SIG-M5 (cell line): ENCODE measurements around the gene ARHGAP15.

Experiments used
- DNase-seq: peaks from one replicate; lab custom pipeline; 2025; lab: John Stamatoyannopoulos, UW

The ARHGAP15 gene

GRCh38 chr2:143225931-143226330 lies 96.7 kb downstream of the ARHGAP15 start:
- no peak for DNase-seq

GRCh38 chr2:143226714-143227541 lies 97.7 kb downstream of the ARHGAP15 start:
- DNase-seq, result no peak

GRCh38 chr2:143229411-143229810 lies 100.2 kb downstream of the ARHGAP15 start:
- no peak for DNase-seq

GRCh38 chr2:143229952-143230351 lies 100.7 kb downstream of the ARHGAP15 start:
- no peak for DNase-seq

- no peak for DNase-seq
Measured at GRCh38 chr2:143230506-143231253, 101.5 kb downstream of the ARHGAP15 start.

- DNase-seq, result no peak
Measured at GRCh38 chr2:143231254-143231645, 102.0 kb downstream of the ARHGAP15 start.

GRCh38 chr2:143237146-143237777 lies 108.0 kb downstream of the ARHGAP15 start:
- no peak for DNase-seq

GRCh38 chr2:143241403-143242088 lies 112.3 kb downstream of the ARHGAP15 start:
- DNase-seq, result no peak

GRCh38 chr2:143246246-143246645 lies 117.0 kb downstream of the ARHGAP15 start:
- DNase-seq, result no peak

- no peak for DNase-seq
Measured at GRCh38 chr2:143246815-143247744, 117.9 kb downstream of the ARHGAP15 start.

- DNase-seq, result no peak
Measured at GRCh38 chr2:143248631-143249030, 119.4 kb downstream of the ARHGAP15 start.

- DNase-seq, result no peak
Measured at GRCh38 chr2:143251681-143252080, 122.5 kb downstream of the ARHGAP15 start.

GRCh38 chr2:143252138-143252907 lies 123.1 kb downstream of the ARHGAP15 start:
- DNase-seq, result no peak

GRCh38 chr2:143254110-143254509 lies 124.9 kb downstream of the ARHGAP15 start:
- DNase-seq, result no peak

- no peak for DNase-seq
Measured at GRCh38 chr2:143255086-143255485, 125.9 kb downstream of the ARHGAP15 start.

- DNase-seq, result no peak
Measured at GRCh38 chr2:143255899-143256298, 126.7 kb downstream of the ARHGAP15 start.

- no peak for DNase-seq
Measured at GRCh38 chr2:143258126-143258892, 129.1 kb downstream of the ARHGAP15 start.

GRCh38 chr2:143259368-143259958 lies 130.2 kb downstream of the ARHGAP15 start:
- no peak for DNase-seq

- DNase-seq, result peak; percentile 56
Measured at GRCh38 chr2:143261986-143262385, 132.8 kb downstream of the ARHGAP15 start.
